PFSK-1 (cell line): Measurements from ENCODE around the gene ROBO2.

Source experiments
- FOXP2 ChIP-seq: optimal IDR thresholded peaks from 2 replicates; pipeline ENCODE3; 2011; ENCODE audit warnings: borderline replicate concordance, control low read depth, inconsistent platforms; ENCODE audit not compliant: insufficient read depth; ENCODE audit errors: extremely low read length, extremely low read depth
- POLR2AphosphoS5 ChIP-seq: IDR thresholded peaks from 2 replicates; pipeline ENCODE4 v1.6.1; 2012; ENCODE audit warnings: low read depth, mild to moderate bottlenecking, control low read depth, low read length, moderate library complexity
- REST ChIP-seq, 2 experiments: IDR thresholded peaks; 2 replicates each; pipeline versions ENCODE4 v1.6.1 to v1.8.0; 2011 to 2012; ENCODE audit warnings: low read depth in 2 of 2, low read length in 2 of 2, control low read depth in 1 of 2, inconsistent platforms in 1 of 2, mild to moderate bottlenecking in 1 of 2, moderate library complexity in 1 of 2; ENCODE audit not compliant: insufficient read depth in 1 of 2
- SIN3A ChIP-seq: IDR thresholded peaks from 2 replicates; pipeline ENCODE4 v1.6.1; 2012; ENCODE audit warnings: mild to moderate bottlenecking, low read length, moderate library complexity, borderline replicate concordance; ENCODE audit not compliant: insufficient read depth
- TAF1 ChIP-seq: IDR thresholded peaks from 2 replicates; pipeline ENCODE4 v1.6.1; 2012; ENCODE audit warnings: low read length, control low read depth, borderline replicate concordance; ENCODE audit not compliant: insufficient read depth

The ROBO2 gene

GRCh38 chr3:77142578-77142977 is 102.7 kb downstream of the ROBO2 start:
- TF ChIP-seq POLR2AphosphoS5, result no peak
- no peak for TF ChIP-seq REST (IDR thresholded peaks at IDR 0.05; ENCODE audit: insufficient read depth in 1 of 2, low read depth in 2 of 2, low read length in 2 of 2)
- no peak for TF ChIP-seq FOXP2
- TF ChIP-seq TAF1, result no peak
- TF ChIP-seq SIN3A, result no peak

- TF ChIP-seq TAF1 (no peak), SIN3A (no peak), FOXP2 (no peak), POLR2AphosphoS5 (no peak), REST (IDR thresholded peaks at IDR 0.05; ENCODE audit: insufficient read depth in 1 of 2, low read depth in 2 of 2, low read length in 2 of 2) (no peak)
These were observed 106.1 kb downstream of the ROBO2 start for GRCh38 chr3:77146004-77146403.

GRCh38 chr3:77147836-77148578 is 108.1 kb downstream of the ROBO2 start:
- TF ChIP-seq TAF1 (no peak), POLR2AphosphoS5 (no peak), REST (IDR thresholded peaks at IDR 0.05; ENCODE audit: insufficient read depth in 1 of 2, low read depth in 2 of 2, low read length in 2 of 2) (no peak)

- TF ChIP-seq TAF1 (no peak), FOXP2 (no peak), POLR2AphosphoS5 (no peak)
These were observed 109.5 kb downstream of the ROBO2 start for GRCh38 chr3:77149382-77149781.

- TF ChIP-seq TAF1, result no peak
- TF ChIP-seq FOXP2, result no peak
- TF ChIP-seq POLR2AphosphoS5, result no peak
- TF ChIP-seq REST (IDR thresholded peaks at IDR 0.05; ENCODE audit: insufficient read depth in 1 of 2, low read depth in 2 of 2, low read length in 2 of 2), result no peak
- no peak for TF ChIP-seq SIN3A
These were observed 110.1 kb downstream of the ROBO2 start for GRCh38 chr3:77150028-77150427.
